Sigmoid colon (tissue), 7 donors: Measurements from ENCODE around the gene NDUFB2. TPM values are rescaled to one million over a fixed set of nuclear protein-coding genes. Genes with fewer than 3 reads are reported as not detected.

Source experiments
- DNase-seq: peaks from one replicate; pipeline ENCODE4 v3.0.0-alpha.2; 2019
- H3K27ac ChIP-seq, 4 donors: fragments of 200-600 bp; sonication (generic); one replicate each; pipeline ENCODE4 v1.5.1; 2016 to 2019; ENCODE audit warnings: mild to moderate bottlenecking in 1 of 4
- H3K27me3 ChIP-seq, 3 donors: fragments of 200-600 bp; sonication (generic); one replicate each; pipeline ENCODE4 v1.5.1; 2019; ENCODE audit warnings: mild to moderate bottlenecking in 1 of 3
- H3K36me3 ChIP-seq, 4 donors: fragments of 200-600 bp; sonication (generic); one replicate each; pipeline ENCODE4 v1.5.1; 2016 to 2019
- H3K4me1 ChIP-seq, 4 donors: fragments of 200-600 bp; sonication (generic); one replicate each; pipeline ENCODE4 v1.5.1; 2017 to 2019
- H3K4me3 ChIP-seq, 4 donors: fragments of 200-600 bp; sonication (generic); one replicate each; pipeline ENCODE4 v1.5.1; 2017 to 2019; ENCODE audit warnings: mild to moderate bottlenecking in 2 of 4, moderate library complexity in 1 of 4
- H3K9me3 ChIP-seq, 4 donors: fragments of 200-600 bp in 3 of 4; sonication (generic) in 3 of 4; one replicate each; pipeline versions ENCODE4 v1.5.1 to v1.6.1; 2013 to 2019
- CTCF ChIP-seq, 4 experiments: fragments of 450-650 bp in 3 of 4; fragments of 200-600 bp in 1 of 4; IDR thresholded peaks; one replicate each; pipeline ENCODE4 v1.5.1; 2016 to 2019; ENCODE audit warnings: antibody characterized with exemption in 4 of 4, mild to moderate bottlenecking in 3 of 4, moderate library complexity in 2 of 4
- EP300 ChIP-seq, 4 donors: sonication (generic); formaldehyde crosslinking; IDR thresholded peaks; one replicate each; pipeline ENCODE4 v1.6.1; 2017; ENCODE audit warnings: antibody characterized with exemption in 4 of 4
- POLR2A ChIP-seq, 2 donors: fragments of 450-650 bp; IDR thresholded peaks; one replicate each; pipeline ENCODE4 v1.6.1; 2016; ENCODE audit warnings: antibody characterized with exemption in 2 of 2, mild to moderate bottlenecking in 2 of 2, moderate library complexity in 2 of 2
- POLR2AphosphoS5 ChIP-seq, 4 donors: sonication (generic); formaldehyde crosslinking; IDR thresholded peaks; one replicate each; pipeline ENCODE4 v1.6.1; 2017; ENCODE audit warnings: antibody characterized with exemption in 4 of 4
- WGBS, 2 donors: extraction: QIAGEN DNeasy Blood & Tissue Kit; methylation state at CpG; one replicate each; pipeline ENCODE4 v1.1.7; 2013; 5-methylcytosine and 5-hydroxymethylcytosine counted together
- intact Hi-C: fragments of 100-400 bp; cut with DNase I; formaldehyde crosslinking; loops from one replicate; pipeline ENCODE4 v1.15.1; 2023
- polyA plus RNA-seq, 3 donors: library from polyadenylated mRNA; stranded (reverse); fragments of 200-250 nt; gene quantifications; one replicate each; pipeline ENCODE4 v1.2.3, GENCODE V29; 2013
- total RNA-seq, 4 donors: library from RNA; depleted of rRNA; stranded (reverse); fragments of >200 nt; gene quantifications; one replicate each; pipeline ENCODE4 v1.1.0, GENCODE V29; 2016
- donor health status: healthy with polysubstance abuse.
- donor health status: Bipolar disorder and iron deficiency.
- donor health status: healthy.

NDUFB2 gene
- total and polyA plus RNA-seq, 7 donors = 170 to 979 (median 377) TPM

GRCh38 chr7:140677496-140677895 lies 19.0 kb upstream of the NDUFB2 start:
- peaks cover 0 to 31% (median 27%) of the 10 kb centered on the region in 4 donors for H3K4me1 ChIP-seq
- H3K27ac ChIP-seq = no peak overlapping the region
- no peaks in the 10 kb centered on the region for H3K27me3 ChIP-seq
- TF ChIP-seq EP300 (IDR thresholded peaks at IDR 0.05) (no peak), POLR2AphosphoS5 (IDR thresholded peaks at IDR 0.05) (no peak), CTCF (IDR thresholded peaks at IDR 0.05) (no peak), POLR2A (IDR thresholded peaks at IDR 0.05) (no peak)
- peaks cover 0 to 49% (median 15%) of the 10 kb centered on the region in 4 donors for H3K36me3 ChIP-seq
- intact Hi-C loops = loop anchor here (10.0 kb wide), 2 partner anchors 503 to 857 kb away; partner anchors contain the start of gene KDM7A
- 90 to 92% methylated on average over 3 of the region's 3 CpGs for WGBS, 2 donors
- no peak overlapping the region for H3K4me3 ChIP-seq
- DNase-seq = no peak
- H3K9me3 ChIP-seq = no peaks in the 10 kb centered on the region

GRCh38 chr7:140678081-140678815 lies 18.3 kb upstream of the NDUFB2 start:
- intact Hi-C loops = loop anchor here (10.0 kb wide), 2 partner anchors 503 to 857 kb away; partner anchors contain the start of gene KDM7A
- H3K27ac ChIP-seq = no peak overlapping the region
- no peaks in the 10 kb centered on the region for H3K9me3 ChIP-seq
- peaks cover 0 to 51% (median 15%) of the 10 kb centered on the region in 4 donors for H3K36me3 ChIP-seq
- peaks cover 0 to 30% (median 26%) of the 10 kb centered on the region in 4 donors for H3K4me1 ChIP-seq
- WGBS, 2 donors = 97% methylated on average over 20 of the region's 20 CpGs
- no peaks in the 10 kb centered on the region for H3K27me3 ChIP-seq
- H3K4me3 ChIP-seq = no peak overlapping the region
- TF ChIP-seq EP300 (IDR thresholded peaks at IDR 0.05) (no peak), POLR2A (IDR thresholded peaks at IDR 0.05) (no peak), POLR2AphosphoS5 (IDR thresholded peaks at IDR 0.05) (no peak), CTCF (IDR thresholded peaks at IDR 0.05) (no peak)
- DNase-seq = no peak

GRCh38 chr7:140678816-140679130 lies 17.7 kb upstream of the NDUFB2 start:
- H3K4me3 ChIP-seq = no peak overlapping the region
- intact Hi-C loops = loop anchor here (10.0 kb wide), 2 partner anchors 504 to 856 kb away; partner anchors contain the start of gene KDM7A
- TF ChIP-seq EP300 (IDR thresholded peaks at IDR 0.05) (no peak), POLR2A (IDR thresholded peaks at IDR 0.05) (no peak), POLR2AphosphoS5 (IDR thresholded peaks at IDR 0.05) (no peak), CTCF (IDR thresholded peaks at IDR 0.05) (no peak)

GRCh38 chr7:140679186-140679585 lies 17.3 kb upstream of the NDUFB2 start:
- intact Hi-C loops = loop anchor here (10.0 kb wide), 2 partner anchors 504 to 856 kb away; partner anchors contain the start of gene KDM7A
- Histone ChIP-seq H3K27me3 (no peaks in the 10 kb centered on the region), H3K9me3 (no peaks in the 10 kb centered on the region), H3K4me1 (peaks cover 0 to 20% (median 18%) of the 10 kb centered on the region in 4 donors), H3K27ac (no peak overlapping the region), H3K36me3 (peaks cover 0 to 60% (median 15%) of the 10 kb centered on the region in 4 donors), H3K4me3 (no peak overlapping the region)
- TF ChIP-seq EP300 (IDR thresholded peaks at IDR 0.05) = no peak
- TF ChIP-seq POLR2AphosphoS5 (IDR thresholded peaks at IDR 0.05) = no peak
- TF ChIP-seq CTCF (IDR thresholded peaks at IDR 0.05) = no peak
- no peak for TF ChIP-seq POLR2A (IDR thresholded peaks at IDR 0.05)
- DNase-seq = peak; percentile 41
- 95 to 97% methylated on average over 9 of the region's 9 CpGs for WGBS, 2 donors

More at GRCh38 chr7:140678816-140679130, 17.7 kb upstream of the NDUFB2 start:
- peaks cover 0 to 24% (median 22%) of the 10 kb centered on the region in 4 donors for H3K4me1 ChIP-seq
- peaks cover 0 to 56% (median 15%) of the 10 kb centered on the region in 4 donors for H3K36me3 ChIP-seq
- H3K27me3 ChIP-seq = no peaks in the 10 kb centered on the region
- no peaks in the 10 kb centered on the region for H3K9me3 ChIP-seq
- H3K27ac ChIP-seq = no peak overlapping the region
- 97 to 99% methylated on average over 7 of the region's 7 CpGs for WGBS, 2 donors
- no peak for DNase-seq
